Renal cortex interstitium (tissue), 11 donors: ENCODE data around the gene DNAH11. TPM values are rescaled to one million over a fixed set of nuclear protein-coding genes. Genes with fewer than 3 reads are reported as not detected.

Source experiments
- DNase-seq, 11 donors: peaks; one replicate each; pipeline ENCODE4 v3.0.0-alpha.2; 2013; ENCODE audit warnings: low read depth in 9 of 11, low spot score in 4 of 11; ENCODE audit errors: extremely low read depth in 1 of 11
- polyA plus RNA-seq, 3 donors: library from polyadenylated mRNA; unstranded; fragments of 120-200 nt; gene quantifications; one replicate each; pipeline ENCODE4 v1.2.1, GENCODE V29; 2013; ENCODE audit not compliant: insufficient read length in 3 of 3

DNAH11 gene
- polyA plus RNA-seq, 3 donors = 0.78 to 4.3 (median 1.8) TPM

- peak in 2 of 11 donors; percentile 20 to 30 for DNase-seq
Observed at GRCh38 chr7:21543528-21544302, 876 bp downstream of the DNAH11 start.

GRCh38 chr7:21544303-21544656 lies 1.4 kb downstream of the DNAH11 start:
- no peak for DNase-seq

- no peak for DNase-seq
Observed at GRCh38 chr7:21544715-21545114, 1.9 kb downstream of the DNAH11 start.

GRCh38 chr7:21547501-21547900 lies 4.7 kb downstream of the DNAH11 start:
- DNase-seq = no peak

- DNase-seq = no peak
Observed at GRCh38 chr7:21548491-21548890, 5.7 kb downstream of the DNAH11 start.

GRCh38 chr7:21550076-21550475 lies 7.2 kb downstream of the DNAH11 start:
- no peak for DNase-seq

GRCh38 chr7:21550821-21551531 lies 8.1 kb downstream of the DNAH11 start:
- no peak for DNase-seq

- no peak for DNase-seq
Observed at GRCh38 chr7:21562385-21562784, 19.5 kb downstream of the DNAH11 start.

GRCh38 chr7:21565614-21566013 lies 22.8 kb downstream of the DNAH11 start:
- DNase-seq = no peak

- no peak for DNase-seq
Observed at GRCh38 chr7:21566094-21566493, 23.3 kb downstream of the DNAH11 start.

GRCh38 chr7:21568762-21569161 lies 25.9 kb downstream of the DNAH11 start:
- DNase-seq = no peak

- DNase-seq = no peak
Observed at GRCh38 chr7:21572331-21573313, 29.8 kb downstream of the DNAH11 start.

GRCh38 chr7:21579341-21580072 lies 36.7 kb downstream of the DNAH11 start:
- no peak for DNase-seq

GRCh38 chr7:21580073-21580521 lies 37.3 kb downstream of the DNAH11 start:
- no peak for DNase-seq

- no peak for DNase-seq
Observed at GRCh38 chr7:21585070-21585724, 42.4 kb downstream of the DNAH11 start.

- no peak for DNase-seq
Observed at GRCh38 chr7:21587139-21587784, 44.4 kb downstream of the DNAH11 start.

GRCh38 chr7:21596801-21597200 lies 54.0 kb downstream of the DNAH11 start:
- DNase-seq = no peak

GRCh38 chr7:21603462-21603861 lies 60.6 kb downstream of the DNAH11 start:
- DNase-seq = no peak
